ENCODE results near the gene OXTR. TPM values are rescaled to one million over a fixed set of nuclear protein-coding genes. Genes with fewer than 3 reads are reported as not detected.

Gene OXTR
- polyA plus RNA-seq, 4 donors, result 0.22 to 0.93 (median 0.39) TPM; not detected in 1

- Histone ChIP-seq H3K27ac (ENCODE audit: low read depth in 1 of 3, low read length in 2 of 3) (no peak overlapping the region), H3K4me1 (ENCODE audit: control insufficient read depth in 3 of 3, insufficient read depth in 2 of 3, low read depth in 1 of 3, low read length in 2 of 3) (no peaks in the 10 kb centered on the region), H3K4me3 (ENCODE audit: low read depth in 1 of 3, low read length in 3 of 3) (no peak overlapping the region), H3K27me3 (ENCODE audit: control insufficient read depth in 3 of 3, insufficient read depth in 3 of 3, low read length in 3 of 3) (no peaks in the 10 kb centered on the region), H3K36me3 (ENCODE audit: control insufficient read depth in 3 of 3, insufficient read depth in 2 of 3, low read depth in 1 of 3, low read length in 3 of 3) (no peaks in the 10 kb centered on the region), H3K9me3 (ENCODE audit: control insufficient read depth in 2 of 2, insufficient read depth in 1 of 2, low read depth in 1 of 2, low read length in 1 of 2) (no peaks in the 10 kb centered on the region)
- WGBS, 3 donors, result 78 to 86% (median 84%) methylated on average over 7 of the region's 7 CpGs
- DNase-seq (no peak), FAIRE-seq (no peak)
These were observed 12.7 kb downstream of the OXTR start for GRCh38 chr3:8756671-8757070.

- Histone ChIP-seq H3K27ac (ENCODE audit: low read depth in 1 of 3, low read length in 2 of 3) (no peak overlapping the region), H3K27me3 (ENCODE audit: control insufficient read depth in 3 of 3, insufficient read depth in 3 of 3, low read length in 3 of 3) (no peaks in the 10 kb centered on the region), H3K9me3 (ENCODE audit: control insufficient read depth in 2 of 2, insufficient read depth in 1 of 2, low read depth in 1 of 2, low read length in 1 of 2) (no peaks in the 10 kb centered on the region), H3K36me3 (ENCODE audit: control insufficient read depth in 3 of 3, insufficient read depth in 2 of 3, low read depth in 1 of 3, low read length in 3 of 3) (no peaks in the 10 kb centered on the region), H3K4me3 (ENCODE audit: low read depth in 1 of 3, low read length in 3 of 3) (no peak overlapping the region), H3K4me1 (ENCODE audit: control insufficient read depth in 3 of 3, insufficient read depth in 2 of 3, low read depth in 1 of 3, low read length in 2 of 3) (no peaks in the 10 kb centered on the region)
- DNase-seq (no peak), FAIRE-seq (no peak)
- WGBS, 3 donors, result 72 to 80% (median 73%) methylated on average over 6 of the region's 6 CpGs
These were observed 13.7 kb downstream of the OXTR start for GRCh38 chr3:8755564-8756237.

GRCh38 chr3:8755097-8755496 lies 14.3 kb downstream of the OXTR start:
- H3K27me3 ChIP-seq (ENCODE audit: control insufficient read depth in 3 of 3, insufficient read depth in 3 of 3, low read length in 3 of 3), result no peaks in the 10 kb centered on the region
- H3K36me3 ChIP-seq (ENCODE audit: control insufficient read depth in 3 of 3, insufficient read depth in 2 of 3, low read depth in 1 of 3, low read length in 3 of 3), result no peaks in the 10 kb centered on the region
- no peak for DNase-seq
- no peaks in the 10 kb centered on the region for H3K4me1 ChIP-seq (ENCODE audit: control insufficient read depth in 3 of 3, insufficient read depth in 2 of 3, low read depth in 1 of 3, low read length in 2 of 3)
- FAIRE-seq, result no peak
- 40 to 52% (median 49%) methylated on average over 3 of the region's 3 CpGs for WGBS, 3 donors
- H3K4me3 ChIP-seq (ENCODE audit: low read depth in 1 of 3, low read length in 3 of 3), result no peak overlapping the region
- no peak overlapping the region for H3K27ac ChIP-seq (ENCODE audit: low read depth in 1 of 3, low read length in 2 of 3)
- H3K9me3 ChIP-seq (ENCODE audit: control insufficient read depth in 2 of 2, insufficient read depth in 1 of 2, low read depth in 1 of 2, low read length in 1 of 2), result no peaks in the 10 kb centered on the region

GRCh38 chr3:8752832-8753231 lies 16.6 kb downstream of the OXTR start:
- no peaks in the 10 kb centered on the region for H3K36me3 ChIP-seq (ENCODE audit: control insufficient read depth in 3 of 3, insufficient read depth in 2 of 3, low read depth in 1 of 3, low read length in 3 of 3)
- FAIRE-seq, result no peak
- 89 to 94% (median 92%) methylated on average over 14 of the region's 14 CpGs for WGBS, 3 donors
- no peak for DNase-seq
- no peak overlapping the region for H3K4me3 ChIP-seq (ENCODE audit: low read depth in 1 of 3, low read length in 3 of 3)
- H3K4me1 ChIP-seq (ENCODE audit: control insufficient read depth in 3 of 3, insufficient read depth in 2 of 3, low read depth in 1 of 3, low read length in 2 of 3), result no peaks in the 10 kb centered on the region
- no peak overlapping the region for H3K27ac ChIP-seq (ENCODE audit: low read depth in 1 of 3, low read length in 2 of 3)
- no peaks in the 10 kb centered on the region for H3K9me3 ChIP-seq (ENCODE audit: control insufficient read depth in 2 of 2, insufficient read depth in 1 of 2, low read depth in 1 of 2, low read length in 1 of 2)
- H3K27me3 ChIP-seq (ENCODE audit: control insufficient read depth in 3 of 3, insufficient read depth in 3 of 3, low read length in 3 of 3), result no peaks in the 10 kb centered on the region

GRCh38 chr3:8749316-8749715 lies 20.1 kb downstream of the OXTR start:
- no peaks in the 10 kb centered on the region for H3K4me1 ChIP-seq (ENCODE audit: control insufficient read depth in 3 of 3, insufficient read depth in 2 of 3, low read depth in 1 of 3, low read length in 2 of 3)
- no peaks in the 10 kb centered on the region for H3K27me3 ChIP-seq (ENCODE audit: control insufficient read depth in 3 of 3, insufficient read depth in 3 of 3, low read length in 3 of 3)
- FAIRE-seq, result no peak
- 57 to 86% (median 82%) methylated on average over 3 of the region's 3 CpGs for WGBS, 3 donors
- H3K27ac ChIP-seq (ENCODE audit: low read depth in 1 of 3, low read length in 2 of 3), result no peak overlapping the region
- no peak for DNase-seq
- H3K36me3 ChIP-seq (ENCODE audit: control insufficient read depth in 3 of 3, insufficient read depth in 2 of 3, low read depth in 1 of 3, low read length in 3 of 3), result no peaks in the 10 kb centered on the region
- H3K4me3 ChIP-seq (ENCODE audit: low read depth in 1 of 3, low read length in 3 of 3), result no peak overlapping the region
- no peaks in the 10 kb centered on the region for H3K9me3 ChIP-seq (ENCODE audit: control insufficient read depth in 2 of 2, insufficient read depth in 1 of 2, low read depth in 1 of 2, low read length in 1 of 2)

GRCh38 chr3:8746780-8747345 lies 22.6 kb downstream of the OXTR start:
- WGBS, 3 donors, result 66 to 69% (median 68%) methylated on average over 7 of the region's 7 CpGs
- no peak for FAIRE-seq
- no peaks in the 10 kb centered on the region for H3K36me3 ChIP-seq (ENCODE audit: control insufficient read depth in 3 of 3, insufficient read depth in 2 of 3, low read depth in 1 of 3, low read length in 3 of 3)

GRCh38 chr3:8745619-8746370 lies 23.6 kb downstream of the OXTR start:
- H3K9me3 ChIP-seq (ENCODE audit: control insufficient read depth in 2 of 2, insufficient read depth in 1 of 2, low read depth in 1 of 2, low read length in 1 of 2), result no peaks in the 10 kb centered on the region
- WGBS, 3 donors, result 93 to 95% (median 95%) methylated on average over 25 of the region's 25 CpGs
- no peaks in the 10 kb centered on the region for H3K36me3 ChIP-seq (ENCODE audit: control insufficient read depth in 3 of 3, insufficient read depth in 2 of 3, low read depth in 1 of 3, low read length in 3 of 3)
- FAIRE-seq (no peak), DNase-seq (no peak)
- no peak overlapping the region for H3K27ac ChIP-seq (ENCODE audit: low read depth in 1 of 3, low read length in 2 of 3)
- peaks cover 0 to 11% (median 0%) of the 10 kb centered on the region in 3 donors for H3K4me1 ChIP-seq (ENCODE audit: control insufficient read depth in 3 of 3, insufficient read depth in 2 of 3, low read depth in 1 of 3, low read length in 2 of 3)
- peaks cover 0 to 2% (median 0%) of the 10 kb centered on the region in 3 donors for H3K27me3 ChIP-seq (ENCODE audit: control insufficient read depth in 3 of 3, insufficient read depth in 3 of 3, low read length in 3 of 3)
- no peak overlapping the region for H3K4me3 ChIP-seq (ENCODE audit: low read depth in 1 of 3, low read length in 3 of 3)

More at GRCh38 chr3:8746780-8747345, 22.6 kb downstream of the OXTR start:
- Histone ChIP-seq H3K9me3 (ENCODE audit: control insufficient read depth in 2 of 2, insufficient read depth in 1 of 2, low read depth in 1 of 2, low read length in 1 of 2) (no peaks in the 10 kb centered on the region), H3K27me3 (ENCODE audit: control insufficient read depth in 3 of 3, insufficient read depth in 3 of 3, low read length in 3 of 3) (peaks cover 0 to under 1% (median 0%) of the 10 kb centered on the region in 3 donors), H3K4me3 (ENCODE audit: low read depth in 1 of 3, low read length in 3 of 3) (no peak overlapping the region), H3K27ac (ENCODE audit: low read depth in 1 of 3, low read length in 2 of 3) (no peak overlapping the region), H3K4me1 (ENCODE audit: control insufficient read depth in 3 of 3, insufficient read depth in 2 of 3, low read depth in 1 of 3, low read length in 2 of 3) (peaks cover 0 to 4% (median 0%) of the 10 kb centered on the region in 3 donors)
- no peak for DNase-seq

GRCh38 chr3:8743911-8744310 lies 25.5 kb downstream of the OXTR start:
- 82 to 91% (median 86%) methylated on average over 3 of the region's 3 CpGs for WGBS, 3 donors

More at GRCh38 chr3:8743911-8744310, 25.5 kb downstream of the OXTR start:
- Histone ChIP-seq H3K27me3 (ENCODE audit: control insufficient read depth in 3 of 3, insufficient read depth in 3 of 3, low read length in 3 of 3) (peaks cover 0 to 2% (median 0%) of the 10 kb centered on the region in 3 donors), H3K36me3 (ENCODE audit: control insufficient read depth in 3 of 3, insufficient read depth in 2 of 3, low read depth in 1 of 3, low read length in 3 of 3) (no peaks in the 10 kb centered on the region), H3K4me3 (ENCODE audit: low read depth in 1 of 3, low read length in 3 of 3) (no peak overlapping the region), H3K9me3 (ENCODE audit: control insufficient read depth in 2 of 2, insufficient read depth in 1 of 2, low read depth in 1 of 2, low read length in 1 of 2) (no peaks in the 10 kb centered on the region), H3K4me1 (ENCODE audit: control insufficient read depth in 3 of 3, insufficient read depth in 2 of 3, low read depth in 1 of 3, low read length in 2 of 3) (peaks cover 0 to 11% (median 0%) of the 10 kb centered on the region in 3 donors), H3K27ac (ENCODE audit: low read depth in 1 of 3, low read length in 2 of 3) (no peak overlapping the region)
- DNase-seq, result no peak
- FAIRE-seq, result no peak

Measured in small intestine (tissue), 7 donors.